Epidermal melanocyte (primary cell): ENCODE results near the gene PICK1.

Experiments used
- DNase-seq: peaks from one replicate; pipeline ENCODE4 v3.0.0; 2011; ENCODE audit warnings: low spot score; ENCODE audit not compliant: insufficient read length

The PICK1 gene

DNA sequence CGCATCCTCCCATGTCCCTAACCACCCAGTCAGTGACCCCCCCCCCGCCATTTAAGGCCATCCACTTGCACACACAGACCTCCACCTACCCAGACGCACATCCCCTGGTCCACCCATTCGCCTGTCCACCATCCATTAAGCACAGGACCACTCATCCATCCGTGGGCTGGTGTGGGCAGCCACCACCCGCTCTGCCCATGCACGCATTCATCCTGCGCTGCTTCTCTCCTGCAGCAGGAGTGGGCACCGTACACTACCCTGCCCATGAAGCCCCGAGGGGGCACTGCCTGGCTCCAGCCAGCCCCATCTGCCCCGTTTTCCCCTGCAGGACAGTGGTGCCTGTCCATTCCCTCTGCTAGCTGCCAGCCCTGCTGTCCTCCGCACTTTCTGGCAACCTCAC lies 30.7 kb downstream of the PICK1 start:
- no peak for DNase-seq

- DNase-seq: no peak
Observed at GRCh38 chr22:38088629-38089473, 31.6 kb downstream of the PICK1 start.

- DNase-seq: no peak
Observed at GRCh38 chr22:38089474-38089851, 32.3 kb downstream of the PICK1 start.

DNA sequence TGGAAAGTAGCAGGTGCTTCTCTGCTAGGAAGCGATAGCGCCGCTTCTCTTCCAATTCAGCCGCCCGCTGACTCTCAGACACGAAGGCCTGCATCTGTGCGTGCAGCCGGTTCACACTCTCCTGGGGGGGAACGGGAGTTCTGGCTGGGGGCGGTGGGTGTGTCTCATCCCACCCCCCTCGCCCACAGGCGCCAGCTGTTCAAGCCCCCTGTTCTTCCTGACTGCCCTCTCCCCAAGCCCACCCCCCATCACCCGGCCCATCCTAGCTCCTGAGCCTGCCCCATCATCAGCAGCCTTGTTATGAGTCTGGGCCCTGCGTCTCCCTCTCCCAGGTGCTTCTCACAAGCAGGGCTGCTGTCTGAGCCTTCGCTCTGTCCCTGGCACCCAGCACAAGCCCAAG lies 39.9 kb downstream of the PICK1 start:
- DNase-seq: no peak

GRCh38 chr22:38097557-38098409 lies 40.6 kb downstream of the PICK1 start:
- no peak for DNase-seq

- DNase-seq: no peak
Observed at GRCh38 chr22:38098410-38099249, 41.4 kb downstream of the PICK1 start.

GRCh38 chr22:38103641-38104040 lies 46.4 kb downstream of the PICK1 start:
- DNase-seq: no peak

DNA sequence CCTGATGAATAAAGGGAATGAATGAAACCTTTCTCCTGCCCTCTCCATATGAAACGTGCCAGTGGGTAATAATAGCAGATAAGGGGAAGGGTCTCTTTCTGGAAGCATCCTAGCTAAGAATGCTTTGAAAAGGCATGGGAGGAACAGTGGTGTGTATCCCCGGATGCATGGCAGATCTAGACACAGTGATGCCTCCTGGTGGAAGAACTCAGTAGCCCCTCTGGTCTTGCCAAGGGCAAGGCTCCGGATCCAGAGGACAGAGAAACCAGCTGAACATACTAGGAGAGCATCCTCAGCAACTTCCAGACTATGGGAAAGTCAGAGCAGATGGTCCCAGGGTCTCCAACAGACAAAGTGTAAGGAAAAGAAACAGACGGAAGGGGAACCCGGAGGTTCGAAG lies 46.9 kb downstream of the PICK1 start:
- DNase-seq: no peak

- no peak for DNase-seq
Observed at GRCh38 chr22:38106814-38107578, 49.8 kb downstream of the PICK1 start.

DNA sequence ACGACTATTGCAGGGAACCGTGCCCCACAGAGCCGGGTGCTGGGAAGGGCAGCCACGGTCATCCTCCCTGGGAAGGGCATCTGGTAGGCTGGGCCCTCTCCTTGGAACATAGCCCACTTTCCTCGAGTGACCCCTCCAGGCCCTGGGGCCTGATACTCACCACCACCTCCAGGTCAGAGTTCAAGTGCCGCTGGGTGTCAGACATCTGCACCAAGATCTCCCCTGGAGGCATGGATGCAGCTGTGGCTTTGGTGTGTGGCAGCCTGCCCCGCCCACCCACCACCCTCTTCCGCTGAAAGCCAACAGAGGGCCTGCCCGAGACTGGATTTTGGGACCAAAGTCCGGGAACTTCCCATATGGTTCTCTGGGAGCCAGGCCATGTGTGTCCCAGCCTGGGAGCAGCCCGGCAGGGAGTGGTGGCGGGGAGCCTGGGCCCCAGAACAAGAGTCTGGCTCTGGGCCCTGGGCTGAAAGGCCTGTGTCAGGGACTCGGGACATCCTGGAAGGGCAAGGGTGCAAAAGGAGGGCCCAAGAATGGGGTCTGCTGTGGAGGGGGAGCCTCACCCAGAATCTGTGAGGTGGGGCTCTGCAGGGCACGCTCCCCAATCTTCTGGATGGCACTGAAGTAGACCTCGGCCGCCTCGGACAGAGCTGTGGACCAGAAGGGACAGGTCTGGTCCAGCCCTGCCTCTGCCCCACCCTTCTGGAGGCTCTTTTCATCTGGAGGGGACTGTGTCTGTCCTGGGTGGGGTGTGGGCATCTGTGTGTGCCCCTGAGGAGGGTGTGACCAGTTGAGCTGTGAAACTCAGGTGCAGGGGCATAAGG lies 50.7 kb downstream of the PICK1 start:
- DNase-seq: no peak

- no peak for DNase-seq
Observed at GRCh38 chr22:38108561-38109319, 51.5 kb downstream of the PICK1 start.

DNA sequence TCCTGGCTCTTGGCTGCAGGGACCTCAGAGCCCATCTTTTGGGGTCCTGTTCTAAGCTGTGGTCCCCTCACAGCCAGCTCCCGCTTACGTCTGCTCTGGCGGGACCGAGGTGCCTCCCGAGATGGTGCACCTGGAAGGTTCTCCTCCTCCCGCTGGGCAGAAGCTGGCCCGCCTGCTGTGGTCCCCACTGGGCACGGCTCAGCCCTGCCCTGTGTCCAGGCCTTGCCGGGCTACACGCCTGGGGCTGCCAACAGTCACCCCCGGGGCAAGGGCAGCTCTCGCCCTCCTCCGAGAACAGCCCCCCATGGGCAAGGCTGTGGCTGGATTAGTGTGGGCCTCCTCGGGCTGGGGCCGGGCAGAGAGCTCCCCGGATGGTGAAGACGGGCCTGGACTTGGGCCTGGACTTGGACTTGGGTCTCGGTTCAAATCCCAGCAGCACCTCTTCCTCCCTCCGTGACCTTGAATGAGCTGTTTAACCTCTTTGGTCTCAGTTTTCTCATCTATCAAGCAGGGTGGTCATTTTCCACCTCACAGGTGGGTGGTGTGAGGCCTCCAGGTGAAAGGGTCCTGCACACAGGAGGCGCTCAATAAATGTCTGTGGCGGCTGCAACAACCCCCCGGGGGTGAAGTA lies 52.3 kb downstream of the PICK1 start:
- DNase-seq: no peak

GRCh38 chr22:38110008-38110862 lies 53.0 kb downstream of the PICK1 start, which contains the start of gene BAIAP2L2:
Gene BAIAP2L2, minus strand, starts transcription at chr22:38110684. Its CDS starts 159 bp downstream, at chr22:38110525.
- no peak for DNase-seq

DNA sequence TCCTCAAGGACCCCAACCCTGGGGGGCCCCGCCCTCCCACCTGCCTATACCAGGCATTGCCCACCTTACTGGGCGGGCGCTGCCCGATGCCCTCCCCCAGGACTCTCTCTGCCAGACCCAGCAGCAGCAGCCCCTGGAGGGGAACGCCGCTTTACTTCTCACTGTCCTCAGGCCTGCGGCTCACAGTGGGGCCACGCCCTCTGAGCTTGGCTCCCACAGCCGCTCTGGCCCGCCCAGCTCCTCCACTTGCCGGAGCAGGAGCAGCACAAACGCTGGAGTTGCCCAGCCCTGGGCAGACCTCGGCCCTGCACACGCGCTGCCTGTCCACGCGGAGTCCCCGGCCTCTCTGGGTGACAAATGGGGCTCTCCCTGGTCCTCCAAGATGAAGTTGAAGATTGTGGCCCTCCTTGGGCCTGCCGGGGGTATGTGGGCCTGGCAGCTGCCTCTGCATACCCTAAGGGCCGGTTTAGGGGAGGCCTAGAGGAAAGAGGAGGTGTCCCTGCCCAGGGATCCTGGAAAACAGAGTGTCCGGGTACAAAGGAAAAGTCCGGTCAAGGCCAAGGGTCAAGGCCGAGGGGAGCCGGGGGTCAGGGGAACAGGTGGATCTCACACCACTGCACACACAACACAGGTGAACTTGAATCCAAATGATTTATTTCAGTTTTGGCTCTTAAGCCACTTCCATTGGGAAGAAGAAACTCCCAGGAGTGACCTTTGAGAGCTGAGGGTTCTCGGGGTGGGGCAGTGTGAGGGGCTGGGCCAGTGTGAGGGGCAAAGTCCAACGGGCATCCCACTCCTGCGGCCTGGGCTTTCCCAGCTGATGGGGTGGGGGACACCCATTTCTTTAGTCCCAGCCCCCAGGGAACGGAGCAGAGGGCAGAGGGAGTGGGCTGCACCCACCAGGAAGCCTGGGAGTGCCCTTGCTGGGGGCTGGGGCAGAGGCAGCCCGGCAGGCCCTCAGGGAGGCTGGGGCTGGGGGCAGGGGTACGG lies 54.0 kb downstream of the PICK1 start:
- DNase-seq: no peak

- DNase-seq: no peak
Observed at GRCh38 chr22:38111925-38112355, 54.7 kb downstream of the PICK1 start.

- DNase-seq: no peak
Observed at GRCh38 chr22:38112381-38112780, 55.2 kb downstream of the PICK1 start.
